ENCODE data around the gene PLS1.
"Not testable (repeated sequence)": the region's sequence is repeated elsewhere in the genome, so short reads cannot be mapped to it uniquely, and the experiment has no call there.

Gene PLS1, protein sequence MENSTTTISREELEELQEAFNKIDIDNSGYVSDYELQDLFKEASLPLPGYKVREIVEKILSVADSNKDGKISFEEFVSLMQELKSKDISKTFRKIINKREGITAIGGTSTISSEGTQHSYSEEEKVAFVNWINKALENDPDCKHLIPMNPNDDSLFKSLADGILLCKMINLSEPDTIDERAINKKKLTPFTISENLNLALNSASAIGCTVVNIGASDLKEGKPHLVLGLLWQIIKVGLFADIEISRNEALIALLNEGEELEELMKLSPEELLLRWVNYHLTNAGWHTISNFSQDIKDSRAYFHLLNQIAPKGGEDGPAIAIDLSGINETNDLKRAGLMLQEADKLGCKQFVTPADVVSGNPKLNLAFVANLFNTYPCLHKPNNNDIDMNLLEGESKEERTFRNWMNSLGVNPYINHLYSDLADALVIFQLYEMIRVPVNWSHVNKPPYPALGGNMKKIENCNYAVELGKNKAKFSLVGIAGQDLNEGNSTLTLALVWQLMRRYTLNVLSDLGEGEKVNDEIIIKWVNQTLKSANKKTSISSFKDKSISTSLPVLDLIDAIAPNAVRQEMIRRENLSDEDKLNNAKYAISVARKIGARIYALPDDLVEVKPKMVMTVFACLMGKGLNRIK

DNA sequence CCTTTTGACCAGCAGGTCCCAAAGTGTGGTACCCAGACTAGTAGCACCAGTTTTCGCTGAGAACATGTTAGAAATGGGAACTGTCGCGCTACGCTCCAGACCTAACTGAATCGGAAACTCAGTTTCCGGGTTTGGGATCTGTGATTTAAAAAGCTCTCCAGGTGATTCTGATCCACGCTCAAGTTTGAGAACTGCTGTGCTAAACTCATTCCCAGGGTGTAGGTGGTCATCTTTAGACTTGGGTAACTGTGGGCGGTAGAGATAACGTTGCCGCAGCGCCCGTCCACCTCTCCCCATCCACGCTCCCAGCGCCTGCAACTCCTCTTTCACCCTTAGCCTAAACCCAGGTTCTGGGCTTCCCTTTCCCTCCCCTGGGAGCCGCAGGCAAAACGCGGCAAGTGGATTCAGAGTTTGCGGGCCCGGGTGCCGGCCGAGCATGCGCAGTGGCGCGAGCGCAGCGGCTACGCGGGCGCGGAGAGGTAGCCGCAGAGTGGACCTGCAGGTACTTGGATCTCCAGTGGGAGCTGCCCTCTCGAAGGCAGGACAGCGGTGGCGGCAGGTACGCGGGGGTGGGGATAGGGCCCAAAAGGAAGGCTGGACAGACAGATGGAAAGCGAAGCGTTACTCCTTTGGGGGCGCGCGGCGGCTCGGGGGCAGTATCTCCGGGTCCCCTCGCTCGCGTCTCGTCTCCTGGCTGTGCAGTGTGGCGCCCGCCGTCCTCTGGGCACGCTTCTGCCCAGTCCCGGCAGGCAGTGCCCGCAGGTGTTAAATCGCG lies at the start of gene PLS1:
Gene PLS1, plus strand, starts transcription at position 443 of the 775 bp plus-strand sequence. CDS start 67,845 bp downstream, outside the sequence.
- peak; percentile 89 for DNase-seq

GRCh38 chr3:142549986-142550385 lies 46.2 kb upstream of the PLS1 start:
- no peak for DNase-seq

- not testable (repeated sequence) for DNase-seq
Measured at GRCh38 chr3:142552579-142552978, 43.6 kb upstream of the PLS1 start.

DNA sequence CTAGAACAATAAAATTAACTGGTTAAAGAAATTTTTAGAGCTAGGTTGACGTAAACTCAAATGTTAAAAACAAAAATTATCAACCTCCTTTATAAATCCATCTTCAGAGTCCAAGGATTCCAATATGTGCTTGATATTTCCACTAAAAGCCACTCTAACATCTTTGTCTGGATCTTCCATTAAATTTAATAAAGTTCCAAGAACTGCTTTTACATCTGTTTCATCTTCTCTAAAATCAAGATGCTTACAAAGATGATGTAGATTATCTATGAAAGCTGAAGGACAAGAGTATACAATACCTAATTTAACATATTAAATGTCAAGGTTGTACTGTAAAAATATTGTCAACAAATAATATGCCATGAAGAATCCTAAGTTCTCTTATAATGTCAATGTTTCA lies 42.5 kb upstream of the PLS1 start:
- DNase-seq, result no peak

- DNase-seq, result no peak
Measured at GRCh38 chr3:142560118-142560517, 36.1 kb upstream of the PLS1 start.

DNA sequence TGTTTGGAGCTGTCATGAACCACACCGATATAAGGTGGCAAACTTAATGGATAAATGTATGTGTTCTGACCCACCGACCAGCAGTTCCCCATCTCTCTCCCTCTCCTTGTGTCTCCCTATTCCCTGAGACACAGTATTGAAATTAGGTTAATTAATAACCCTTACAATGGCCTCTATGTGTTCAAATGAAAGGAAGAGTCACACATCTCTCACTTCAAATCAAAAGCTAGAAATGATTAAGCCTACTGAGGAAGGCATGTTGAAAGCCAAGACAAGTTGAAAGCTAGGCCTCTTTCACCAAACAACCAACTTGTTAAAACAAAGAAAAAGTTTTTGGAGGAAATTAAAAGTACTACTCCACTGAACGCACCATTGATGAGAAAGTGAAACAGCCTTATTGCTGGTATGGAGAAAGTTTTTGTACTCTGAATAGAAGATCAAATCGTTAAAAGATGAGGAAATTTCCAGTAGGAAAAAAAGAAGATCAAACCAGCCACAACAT lies 32.6 kb upstream of the PLS1 start:
- no peak for DNase-seq

DNA sequence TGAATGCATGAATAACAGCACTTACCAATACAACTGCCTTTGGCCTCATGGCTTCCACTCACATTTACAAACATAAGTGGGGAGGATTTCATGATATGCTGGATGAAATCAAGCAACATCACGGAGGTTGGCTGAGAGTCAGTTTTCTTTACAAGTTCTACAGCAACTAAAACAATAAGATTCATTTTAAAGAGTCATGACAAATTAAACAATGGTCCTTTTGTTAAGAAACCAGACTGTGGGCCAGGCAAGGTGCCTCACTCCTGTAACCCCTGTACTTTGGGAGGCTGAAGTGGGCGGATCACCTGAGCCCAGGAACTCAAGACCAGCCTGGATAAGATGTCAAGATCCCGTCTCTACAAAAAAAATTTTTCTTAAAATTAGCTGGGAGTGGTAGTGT lies 30.1 kb upstream of the PLS1 start:
- no peak for DNase-seq

- no peak for DNase-seq
Measured at GRCh38 chr3:142568393-142569017, 27.7 kb upstream of the PLS1 start.

DNA sequence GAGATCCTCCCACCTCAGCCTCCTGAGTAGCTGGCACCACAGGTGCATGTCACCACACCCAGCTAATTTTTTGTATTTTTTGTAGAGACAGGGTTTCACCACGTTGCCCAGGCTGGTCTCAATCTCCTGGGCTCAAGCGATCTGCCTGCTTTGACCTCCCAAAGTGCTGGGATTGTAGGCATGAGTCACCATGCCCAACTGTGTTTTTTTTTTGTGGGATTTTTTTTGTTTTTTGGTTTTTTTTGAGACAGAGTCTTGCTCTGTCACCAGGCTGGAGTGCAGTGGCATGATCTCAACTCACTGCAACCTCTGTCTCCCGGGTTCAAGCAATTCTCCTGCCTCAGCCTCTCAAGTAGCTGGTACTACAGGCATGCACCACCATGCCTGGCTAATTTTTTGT lies 26.8 kb upstream of the PLS1 start:
- DNase-seq, result not testable (repeated sequence)

- DNase-seq, result not testable (repeated sequence)
Measured at GRCh38 chr3:142574223-142574622, 22.0 kb upstream of the PLS1 start.

- DNase-seq, result no peak
Measured at GRCh38 chr3:142574665-142575064, 21.5 kb upstream of the PLS1 start.

DNA sequence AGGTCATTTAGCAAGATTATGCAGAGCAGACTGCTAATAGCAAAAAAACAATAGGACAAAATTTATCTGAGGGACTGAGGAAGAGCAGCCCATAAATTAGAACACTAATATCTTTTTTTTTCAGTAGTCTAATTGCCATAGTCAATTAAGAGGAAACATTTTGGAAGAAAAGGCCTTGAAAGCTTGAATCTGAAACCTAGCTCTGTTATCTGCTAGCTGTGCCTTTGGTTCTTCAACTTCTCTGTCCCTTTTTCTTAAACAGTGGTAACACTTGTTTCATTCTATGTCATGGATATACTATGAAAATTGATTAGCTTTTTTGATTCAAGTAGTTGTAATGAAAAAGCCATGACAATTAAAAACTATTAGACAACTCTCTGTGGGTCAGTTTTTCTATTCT lies 19.4 kb upstream of the PLS1 start:
- DNase-seq, result no peak

GRCh38 chr3:142577696-142578328 lies 18.4 kb upstream of the PLS1 start:
- no peak for DNase-seq

DNA sequence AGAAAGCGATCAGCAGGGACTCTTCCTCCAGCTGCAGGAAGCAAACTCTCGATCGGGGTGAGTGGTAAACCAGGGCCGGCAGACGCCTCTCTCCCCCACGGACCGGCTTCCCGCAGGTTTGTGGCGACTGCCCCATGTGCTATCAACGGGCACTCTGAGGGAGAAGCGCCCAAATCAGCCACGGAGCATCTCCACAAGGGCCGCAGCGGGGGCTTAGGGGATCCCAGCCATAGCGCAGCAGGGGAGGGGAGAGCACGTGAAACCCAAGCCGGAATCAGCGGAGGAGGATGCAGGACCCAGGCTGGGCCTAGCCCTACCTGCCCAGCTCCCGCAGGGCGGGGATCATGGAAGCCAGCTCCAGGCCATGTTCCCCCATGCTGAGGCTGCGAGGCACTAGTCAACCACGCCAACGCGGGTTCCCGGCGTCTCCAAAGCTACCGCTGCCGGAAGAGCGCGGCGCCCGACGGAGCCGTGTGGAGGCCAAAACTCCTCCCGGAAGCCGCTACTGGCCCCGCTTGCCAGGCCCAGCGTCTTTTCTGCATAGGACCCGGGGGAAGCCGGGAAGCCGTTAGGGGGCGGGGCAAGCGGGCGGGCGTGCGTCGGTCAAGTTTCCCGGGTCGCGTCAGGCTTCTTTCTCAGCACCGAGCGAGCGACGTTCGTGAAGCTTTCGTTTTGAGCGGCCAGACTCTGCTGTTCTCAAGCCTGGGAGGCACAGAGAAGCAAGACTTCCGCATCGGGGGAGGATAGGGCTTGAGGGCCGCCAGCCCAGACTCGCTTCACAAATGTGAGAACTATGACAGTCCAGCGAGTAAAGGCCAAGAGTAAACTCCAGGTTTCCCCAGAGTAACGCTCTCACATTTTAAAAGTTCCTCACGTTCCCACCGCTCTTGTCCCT lies 17.6 kb upstream of the PLS1 start, which contains the start of gene ATR:
Gene ATR, minus strand, starts transcription at position 405 of the 895 bp plus-strand sequence. Its CDS starts 29 bp downstream, at position 376.
- peak; percentile 95 for DNase-seq

- DNase-seq, result no peak
Measured at GRCh38 chr3:142580061-142580423, 16.2 kb upstream of the PLS1 start.

DNA sequence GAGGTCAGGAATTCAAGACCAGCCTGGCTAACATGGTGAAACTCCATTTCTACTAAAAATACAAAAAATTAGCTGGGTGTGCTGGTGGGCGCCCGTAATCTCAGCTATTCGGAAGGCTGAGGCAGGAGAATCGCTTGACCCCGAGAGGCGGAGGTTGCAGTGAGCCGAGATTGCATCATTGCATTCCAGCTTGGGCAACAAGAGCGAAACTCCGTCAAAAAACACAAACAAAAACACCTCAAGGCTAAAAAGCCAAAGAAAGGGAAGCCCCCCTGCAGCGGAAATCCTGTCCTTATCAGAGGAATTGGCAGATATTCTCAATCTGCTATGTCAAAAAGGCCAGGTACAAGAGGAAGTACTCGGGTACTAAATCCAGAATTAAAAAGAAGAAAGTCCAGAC lies 15.1 kb upstream of the PLS1 start:
- DNase-seq, result not testable (repeated sequence)

- no peak for DNase-seq
Measured at GRCh38 chr3:142586803-142587406, 9.3 kb upstream of the PLS1 start.

DNA sequence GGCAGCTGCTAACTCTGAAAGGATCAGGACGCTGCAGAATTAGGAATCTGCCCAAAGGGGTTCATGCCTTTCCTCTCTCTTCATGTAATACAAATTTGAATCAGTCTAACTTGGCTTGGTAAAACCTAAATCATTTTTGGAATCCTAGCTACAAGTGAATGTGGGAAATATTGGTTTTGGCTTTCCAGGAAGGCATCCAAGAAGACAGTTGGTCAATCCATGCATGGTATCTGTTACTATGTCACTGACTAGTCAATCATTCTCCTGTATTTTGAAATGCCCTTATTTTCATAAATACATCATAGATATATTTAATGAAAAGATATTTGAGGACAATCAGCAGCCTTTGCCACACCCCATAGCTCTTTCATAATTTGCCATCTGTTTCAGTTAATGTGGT lies 7.5 kb upstream of the PLS1 start:
- DNase-seq, result no peak

DNA sequence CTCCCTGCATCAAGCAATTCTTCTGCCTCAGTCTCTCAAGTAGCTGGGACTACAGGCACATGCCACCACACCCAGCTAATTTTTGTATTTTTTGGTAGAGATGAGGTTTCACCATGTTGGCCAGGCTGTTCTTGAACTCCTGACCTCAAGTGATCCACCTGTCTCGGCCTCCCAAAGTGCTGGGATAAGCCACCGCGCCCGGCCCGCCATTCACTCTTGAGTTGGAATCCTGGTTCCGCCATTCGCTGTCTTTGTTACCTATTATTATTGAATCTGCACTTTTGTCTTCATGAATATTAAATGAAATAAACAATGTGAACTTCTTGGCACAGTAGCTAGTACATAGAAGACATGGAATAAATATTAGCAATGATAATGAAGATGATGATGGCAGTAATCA lies 3.9 kb upstream of the PLS1 start:
- not testable (repeated sequence) for DNase-seq

DNA sequence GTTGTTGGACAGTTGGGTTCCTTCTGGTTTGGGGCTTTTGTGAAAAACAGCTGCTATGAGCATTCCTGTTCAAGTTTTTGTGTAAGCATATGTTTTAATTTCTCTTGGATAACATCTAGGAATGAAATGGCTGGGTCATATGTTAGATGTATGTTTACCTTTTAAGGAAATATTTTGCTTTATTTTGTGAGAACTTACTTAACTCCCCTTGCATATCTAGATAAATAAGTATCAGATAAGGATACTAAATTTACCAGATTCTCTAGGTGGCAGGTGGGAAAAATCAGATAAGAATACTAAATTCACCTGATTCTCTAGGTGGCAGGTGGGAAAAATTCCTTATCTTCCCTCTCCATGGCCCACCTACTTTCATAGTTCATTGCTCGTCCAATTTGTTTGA lies 1.1 kb upstream of the PLS1 start:
- DNase-seq, result no peak

GRCh38 chr3:142595581-142595950 lies 627 bp upstream of the PLS1 start:
- no peak for DNase-seq
